Measurements from ENCODE around the gene UFSP1. TPM values are rescaled to one million over a fixed set of nuclear protein-coding genes. Genes with fewer than 3 reads are reported as not detected.
A peak's percentile ranks its signal among the peaks of the same experiment; 100 is the strongest.
"Not testable (repeated sequence)": the region's sequence is repeated elsewhere in the genome, so short reads cannot be mapped to it uniquely, and the experiment has no call there.

Gene UFSP1
- polyA plus RNA-seq (2.4 and 5.0 TPM in 2 replicates), polyA minus RNA-seq (5.6 and 7.2 TPM in 2 replicates)

GRCh38 chr7:100888988-100889750 lies at the start of gene UFSP1:
Gene UFSP1, minus strand, starts transcription at chr7:100889715. Its CDS starts 444 bp downstream, at chr7:100889271.
- Histone ChIP-seq H3K4me3 (ENCODE audit: low read length) (peak within 1 kb of the TSS; percentile 90), H2AFZ (ENCODE audit: low read depth, low read length) (peak within 1 kb of the TSS; percentile 45), H3K27ac (ENCODE audit: low read length) (peak within 1 kb of the TSS; percentile 76), H3K79me2 (replicated peaks; ENCODE audit: insufficient read depth, low read length) (no peaks in the 10 kb centered on the region), H3K9me2 (ENCODE audit: insufficient read depth, low read length) (no peaks in the 10 kb centered on the region), H3K9ac (ENCODE audit: low read length) (peak within 1 kb of the TSS; percentile 82), H3K27me3 (ENCODE audit: insufficient read depth, low read depth, low read length) (peaks cover 4% of the 10 kb centered on the region), H3F3A (ENCODE audit: insufficient read depth, low read length, poor library complexity, severe bottlenecking) (no peaks in the 10 kb centered on the region), H3K36me3 (ENCODE audit: insufficient read depth, low read length) (peaks cover 18% of the 10 kb centered on the region), H4K20me1 (ENCODE audit: insufficient read depth) (no peaks in the 10 kb centered on the region), H3K9me3 (ENCODE audit: low read length) (no peaks in the 10 kb centered on the region), H3K4me2 (ENCODE audit: low read length) (peak within 1 kb of the TSS; percentile 70)
- TF ChIP-seq REST (IDR thresholded peaks at IDR 0.05; ENCODE audit: borderline replicate concordance), result no peak
- TF ChIP-seq RAD21 (conservative IDR thresholded peaks at IDR 0.05), result no peak
- TF ChIP-seq POLR2AphosphoS5 (IDR thresholded peaks at IDR 0.05), result no peak
- TF ChIP-seq MXI1 (conservative IDR thresholded peaks at IDR 0.05; ENCODE audit: poor library complexity, severe bottlenecking), result peak; percentile 93
- TF ChIP-seq EZH2 (IDR thresholded peaks at IDR 0.05; ENCODE audit: borderline replicate concordance, insufficient read depth, low read length, poor library complexity, severe bottlenecking), result no peak
- no peak for TF ChIP-seq CTCF (IDR thresholded peaks at IDR 0.05; ENCODE audit: poor library complexity, severe bottlenecking)
- TF ChIP-seq SMC3 (conservative IDR thresholded peaks at IDR 0.05; ENCODE audit: poor library complexity), result no peak

- not testable (repeated sequence) for H3K9me3 ChIP-seq (ENCODE audit: low read length); H3K27ac ChIP-seq (ENCODE audit: low read length); H3K4me2 ChIP-seq (ENCODE audit: low read length); H3K36me3 ChIP-seq (ENCODE audit: insufficient read depth, low read length); H3K79me2 ChIP-seq (replicated peaks; ENCODE audit: insufficient read depth, low read length); H3K4me3 ChIP-seq (ENCODE audit: low read length); H4K20me1 ChIP-seq (ENCODE audit: insufficient read depth); H3K9me2 ChIP-seq (ENCODE audit: insufficient read depth, low read length); H3K27me3 ChIP-seq (ENCODE audit: insufficient read depth, low read depth, low read length); H3F3A ChIP-seq (ENCODE audit: insufficient read depth, low read length, poor library complexity, severe bottlenecking); H3K9ac ChIP-seq (ENCODE audit: low read length); H2AFZ ChIP-seq (ENCODE audit: low read depth, low read length)
Observed at GRCh38 chr7:100936167-100936566, 46.7 kb upstream of the UFSP1 start.

GRCh38 chr7:100935381-100935780 lies 45.9 kb upstream of the UFSP1 start:
- H3F3A ChIP-seq (ENCODE audit: insufficient read depth, low read length, poor library complexity, severe bottlenecking), result not testable (repeated sequence)

More at GRCh38 chr7:100935381-100935780, 45.9 kb upstream of the UFSP1 start:
- H3K79me2 ChIP-seq (replicated peaks; ENCODE audit: insufficient read depth, low read length); H4K20me1 ChIP-seq (ENCODE audit: insufficient read depth); H3K4me3 ChIP-seq (ENCODE audit: low read length); H3K9ac ChIP-seq (ENCODE audit: low read length); H3K9me2 ChIP-seq (ENCODE audit: insufficient read depth, low read length); H3K4me2 ChIP-seq (ENCODE audit: low read length); H3K27ac ChIP-seq (ENCODE audit: low read length); H2AFZ ChIP-seq (ENCODE audit: low read depth, low read length); H3K9me3 ChIP-seq (ENCODE audit: low read length); H3K36me3 ChIP-seq (ENCODE audit: insufficient read depth, low read length); H3K27me3 ChIP-seq (ENCODE audit: insufficient read depth, low read depth, low read length): not testable (repeated sequence)
